GM12878 (cell line): ENCODE measurements around the gene PRDM16. TPM values are rescaled to one million over a fixed set of nuclear protein-coding genes. Genes with fewer than 3 reads are reported as not detected.

Source experiments
- ATAC-seq: fragments of 200-7000 bp; cut with Tn5 transposase; 3 replicates; pipeline ENCODE4 v1.9.1; 2020; ENCODE audit warnings: mild to moderate bottlenecking, moderate library complexity
- BruUV-seq: library from RNA; stranded (reverse); fragments of 400-500 nt; replicated peaks from 2 replicates; lab custom pipeline; 2021; lab: Mats Ljungman, UMichigan
- CTCF ChIA-PET: fragments of 300-600 bp; sonication (Branson Sonifier 250); formaldehyde crosslinking; extraction: SDS; loops from one replicate; lab custom pipeline; 2021; ENCODE audit warnings: inconsistent platforms; lab: Yijun Ruan, JAX
- POLR2A ChIA-PET: fragments of 350-600 bp; formaldehyde crosslinking; extraction: SDS; loops from one replicate; lab custom pipeline; 2021; ENCODE audit warnings: inconsistent platforms; lab: Charles Lee
- RAD21 ChIA-PET: fragments of 300-600 bp; sonication (Branson Sonifier 250); formaldehyde crosslinking; loops from one replicate; lab custom pipeline; 2023; ENCODE audit warnings: antibody characterized with exemption; ENCODE audit not compliant: unreplicated experiment; lab: Charles Lee
- SMC1A ChIA-PET: fragments of 300-600 bp; sonication (Branson Sonifier 250); formaldehyde crosslinking; loops from one replicate; lab custom pipeline; 2023; ENCODE audit not compliant: unreplicated experiment, uncharacterized antibody; lab: Charles Lee
- DNase-seq: peaks from one replicate; pipeline ENCODE4 v3.0.0-alpha.2; 2011; ENCODE audit warnings: low read depth, low spot score
- FAIRE-seq: peaks from 3 replicates; lab custom pipeline; 2011; peaks lifted over from hg19 to GRCh38; lab: Jason Lieb, UNC
- H2AFZ ChIP-seq: 2 replicates; pipeline ENCODE4 v1.6.0; 2011; ENCODE audit warnings: low read depth, low read length, control low read depth; ENCODE audit not compliant: control insufficient read depth
- H3K27ac ChIP-seq: 2 replicates; pipeline ENCODE4 v1.5.1; 2011; ENCODE audit warnings: control low read depth; ENCODE audit not compliant: control insufficient read depth, insufficient read depth
- H3K27me3 ChIP-seq, 2 experiments: replicated peaks in 1 of 2; 2 replicates each; pipeline versions ENCODE4 v1.6.0 to v1.6.1; 2011; ENCODE audit warnings: low read length in 1 of 2; ENCODE audit not compliant: control insufficient read depth in 2 of 2, insufficient read depth in 2 of 2
- H3K36me3 ChIP-seq, 2 experiments: 2 replicates each; pipeline ENCODE4 v1.5.1; 2011; ENCODE audit warnings: low read length in 1 of 2; ENCODE audit not compliant: control insufficient read depth in 2 of 2, insufficient read depth in 2 of 2
- H3K4me1 ChIP-seq: 2 replicates; pipeline ENCODE4 v1.6.1; 2011; ENCODE audit warnings: mild to moderate bottlenecking, low read length, moderate library complexity, mixed read lengths; ENCODE audit not compliant: control insufficient read depth, insufficient read depth
- H3K4me2 ChIP-seq: 2 replicates; pipeline ENCODE4 v1.6.0; 2011; ENCODE audit warnings: control low read depth; ENCODE audit not compliant: control insufficient read depth, insufficient read depth
- H3K4me3 ChIP-seq: fragments of 200-600 bp; sonication (generic); 2 replicates; pipeline ENCODE4 v1.5.1; 2016
- H3K79me2 ChIP-seq: 2 replicates; pipeline ENCODE4 v1.6.0; 2011; ENCODE audit warnings: low read length; ENCODE audit not compliant: control insufficient read depth, insufficient read depth
- H3K9ac ChIP-seq: 2 replicates; pipeline ENCODE4 v1.8.0; 2011; ENCODE audit warnings: low read length, control low read depth, mixed read lengths; ENCODE audit not compliant: control insufficient read depth, insufficient read depth
- H3K9me3 ChIP-seq: replicated peaks from 3 replicates; pipeline ENCODE4 v1.5.1; 2011; ENCODE audit warnings: mild to moderate bottlenecking, low read length; ENCODE audit not compliant: control insufficient read depth, insufficient read depth
- H4K20me1 ChIP-seq: 2 replicates; pipeline ENCODE4 v1.6.0; 2011; ENCODE audit not compliant: control insufficient read depth, insufficient read depth
- FOS ChIP-seq: IDR thresholded peaks from 3 replicates; pipeline ENCODE4 v1.6.1; 2011; ENCODE audit warnings: borderline replicate concordance; ENCODE audit not compliant: insufficient read length; ENCODE audit errors: extremely low read depth
- MAX ChIP-seq: IDR thresholded peaks from 2 replicates; pipeline ENCODE4 v1.6.1; 2012; ENCODE audit warnings: low read depth, low read length, improper control_type of control experiment
- NFXL1 ChIP-seq: fragments of 450-650 bp; IDR thresholded peaks from 2 replicates; pipeline ENCODE4 v1.6.1; 2017; ENCODE audit warnings: antibody characterized with exemption, mild to moderate bottlenecking, borderline replicate concordance
- PBX3 ChIP-seq: IDR thresholded peaks from 2 replicates; pipeline ENCODE4 v1.6.1; 2011; ENCODE audit warnings: mild to moderate bottlenecking, low read depth, low read length, moderate library complexity; ENCODE audit not compliant: insufficient replicate concordance
- RELB ChIP-seq: fragments of 450-650 bp; IDR thresholded peaks from 2 replicates; pipeline ENCODE4 v1.6.1; 2017; ENCODE audit warnings: low read depth, mild to moderate bottlenecking, moderate library complexity
- USF1 ChIP-seq: IDR thresholded peaks from 2 replicates; pipeline ENCODE4 v1.6.1; 2011; ENCODE audit warnings: borderline replicate concordance, low read depth, mild to moderate bottlenecking, moderate library complexity, mixed read lengths, low read length; ENCODE audit not compliant: insufficient read depth; ENCODE audit errors: extremely low read length
- YBX1 ChIP-seq: fragments of 450-650 bp; IDR thresholded peaks from 2 replicates; pipeline ENCODE4 v1.6.1; 2016; ENCODE audit warnings: antibody characterized with exemption
- WGBS: methylation state at CpG from one replicate; pipeline ENCODE4 v1.1.6; 2016; ENCODE audit warnings: low lambda C conversion rate; ENCODE audit not compliant: insufficient replicate concordance, insufficient coverage; ENCODE audit errors: missing lambda C conversion rate; 5-methylcytosine and 5-hydroxymethylcytosine counted together
- in situ Hi-C: fragments of 300-500 bp; cut with MboI; formaldehyde crosslinking; loops from 9 replicates; pipeline ENCODE4 v1.14.3; 2018; ENCODE audit warnings: mixed read lengths
- intact Hi-C: fragments of 100-400 bp; cut with micrococcal nuclease; formaldehyde crosslinking; loops from one replicate; pipeline ENCODE4 v1.14.2; 2022; ENCODE audit not compliant: unreplicated experiment
- polyA plus RNA-seq, 11 experiments: library from polyadenylated mRNA; depleted of rRNA in 4 of 11; unstranded in 6 of 11; stranded (reverse) in 5 of 11; fragments of >200 nt; fragmentation: Nextera tagmentation in 4 of 11; fragmentation: Illumina TruSeq in 1 of 11; extraction: Ambion mirVana in 4 of 11; extraction: Trizol in 1 of 11; gene quantifications; 1 replicate in 1 of 11; 2 replicates in 10 of 11; pipeline versions ENCODE4 v1.2.1 to v1.2.3, GENCODE V29; 2011 to 2016; ENCODE audit warnings: inconsistent platforms in 2 of 11, missing spikeins in 2 of 11, low read depth in 1 of 11
- total RNA-seq, 4 experiments: library from RNA; depleted of rRNA in 3 of 4; stranded (reverse); fragments of >200 nt in 3 of 4; fragmentation: Illumina TruSeq in 1 of 4; extraction: Trizol in 1 of 4; gene quantifications; 2 replicates each; pipeline versions ENCODE4 v1.2.1 to v1.2.3, GENCODE V29; 2013 to 2021

PRDM16 gene
- total and polyA plus RNA-seq, 10 of the 15 experiments (the other 5 are each of a cell fraction or from before 2014, with no cell fraction given): 0.03 TPM; not detected in 9

GRCh38 chr1:3460672-3461131 is 391.7 kb downstream of the PRDM16 start:
- ATAC-seq (no peak), DNase-seq (no peak), FAIRE-seq (no peak)
- H3K9ac ChIP-seq: no peak overlapping the region
- H3K4me2 ChIP-seq: no peak overlapping the region
- no peaks in the 10 kb centered on the region for H4K20me1 ChIP-seq
- TF ChIP-seq RELB (no peak), USF1 (no peak), NFXL1 (no peak), MAX (no peak), FOS (no peak), YBX1 (no peak), PBX3 (no peak)
- WGBS: 34% methylated on average over 14 of the region's 14 CpGs
- no peak overlapping the region for H3K27ac ChIP-seq
- no peaks in the 10 kb centered on the region for H3K36me3 ChIP-seq
- H3K4me3 ChIP-seq: no peak overlapping the region
- no peaks in the 10 kb centered on the region; a peak in 1 of 4 replicates for H3K27me3 ChIP-seq
- BruUV-seq: no TSS peak
- ChIA-PET POLR2A (no interaction called here), CTCF (interaction anchor here (1.1 kb wide), 1 partner anchor 8 kb away, joined by 3 read pairs; no protein-coding TSS in a partner anchor), SMC1A (no interaction called here), RAD21 (no interaction called here)
- no peak overlapping the region for H2AFZ ChIP-seq
- intact Hi-C loops (no loop called here), in situ Hi-C loops (no loop called here)
- no peaks in the 10 kb centered on the region for H3K4me1 ChIP-seq
- H3K79me2 ChIP-seq: no peaks in the 10 kb centered on the region
- H3K9me3 ChIP-seq: no peaks in the 10 kb centered on the region
